Gastroesophageal sphincter (tissue), 4 donors: Measurements from ENCODE around the gene HSP90AA1. TPM values are rescaled to one million over a fixed set of nuclear protein-coding genes. Genes with fewer than 3 reads are reported as not detected.

ENCODE experiments used
- ATAC-seq: fragments of 150-250 bp; one replicate; pipeline ENCODE4 v1.9.1; 2016; ENCODE audit warnings: mild to moderate bottlenecking, moderate library complexity
- H3K27ac ChIP-seq, 4 donors: fragments of 200-600 bp; sonication (generic) in 3 of 4; 1 replicate in 3 of 4; 2 replicates in 1 of 4; pipeline ENCODE4 v1.5.1; 2016 to 2019
- H3K27me3 ChIP-seq: fragments of 200-600 bp; sonication (generic); one replicate; pipeline ENCODE4 v1.5.1; 2019
- H3K36me3 ChIP-seq, 2 donors: fragments of 200-600 bp; sonication (generic); one replicate each; pipeline ENCODE4 v1.5.1; 2019; ENCODE audit warnings: control low read depth in 1 of 2
- H3K4me1 ChIP-seq, 3 donors: fragments of 200-600 bp; sonication (generic); 1 replicate in 2 of 3; 2 replicates in 1 of 3; pipeline ENCODE4 v1.5.1; 2016 to 2019; ENCODE audit warnings: control low read depth in 2 of 3
- H3K4me3 ChIP-seq, 2 donors: fragments of 200-600 bp; sonication (generic); one replicate each; pipeline ENCODE4 v1.5.1; 2019; ENCODE audit warnings: mild to moderate bottlenecking in 1 of 2, moderate library complexity in 1 of 2
- H3K9me3 ChIP-seq, 3 donors: fragments of 200-600 bp; sonication (generic); one replicate each; pipeline ENCODE4 v1.5.1; 2017 to 2019; ENCODE audit warnings: control low read depth in 2 of 3
- EP300 ChIP-seq: sonication (generic); formaldehyde crosslinking; IDR thresholded peaks from one replicate; pipeline ENCODE4 v1.6.1; 2017; ENCODE audit warnings: antibody characterized with exemption, mild to moderate bottlenecking
- POLR2A ChIP-seq, 2 donors: fragments of 450-650 bp; IDR thresholded peaks; one replicate each; pipeline ENCODE4 v1.6.1; 2017; ENCODE audit warnings: antibody characterized with exemption in 2 of 2, mild to moderate bottlenecking in 2 of 2, moderate library complexity in 1 of 2
- POLR2AphosphoS5 ChIP-seq: sonication (generic); formaldehyde crosslinking; IDR thresholded peaks from one replicate; pipeline ENCODE4 v1.6.1; 2017; ENCODE audit warnings: antibody characterized with exemption
- WGBS, 2 donors: methylation state at CpG; one replicate each; pipeline ENCODE4 v1.1.5; 2018; ENCODE audit warnings: low coverage in 1 of 2; 5-methylcytosine and 5-hydroxymethylcytosine counted together
- total RNA-seq, 4 donors: library from RNA; depleted of rRNA; stranded (reverse); fragments of >200 nt; gene quantifications; one replicate each; pipeline ENCODE4 v1.1.0, GENCODE V29; 2016
- TF ChIP-seq, protein P1 (sequence below), 4 experiments: fragments of 200-600 bp in 2 of 4; fragments of 450-650 bp in 2 of 4; sonication (generic) in 1 of 4; IDR thresholded peaks; one replicate each; pipeline ENCODE4 v1.5.1; 2017 to 2019; ENCODE audit warnings: antibody characterized with exemption in 4 of 4, mild to moderate bottlenecking in 2 of 4, moderate library complexity in 2 of 4

HSP90AA1 gene
- total RNA-seq, 4 donors from 2014 or later: 421 to 585 (median 537) TPM

DNA sequence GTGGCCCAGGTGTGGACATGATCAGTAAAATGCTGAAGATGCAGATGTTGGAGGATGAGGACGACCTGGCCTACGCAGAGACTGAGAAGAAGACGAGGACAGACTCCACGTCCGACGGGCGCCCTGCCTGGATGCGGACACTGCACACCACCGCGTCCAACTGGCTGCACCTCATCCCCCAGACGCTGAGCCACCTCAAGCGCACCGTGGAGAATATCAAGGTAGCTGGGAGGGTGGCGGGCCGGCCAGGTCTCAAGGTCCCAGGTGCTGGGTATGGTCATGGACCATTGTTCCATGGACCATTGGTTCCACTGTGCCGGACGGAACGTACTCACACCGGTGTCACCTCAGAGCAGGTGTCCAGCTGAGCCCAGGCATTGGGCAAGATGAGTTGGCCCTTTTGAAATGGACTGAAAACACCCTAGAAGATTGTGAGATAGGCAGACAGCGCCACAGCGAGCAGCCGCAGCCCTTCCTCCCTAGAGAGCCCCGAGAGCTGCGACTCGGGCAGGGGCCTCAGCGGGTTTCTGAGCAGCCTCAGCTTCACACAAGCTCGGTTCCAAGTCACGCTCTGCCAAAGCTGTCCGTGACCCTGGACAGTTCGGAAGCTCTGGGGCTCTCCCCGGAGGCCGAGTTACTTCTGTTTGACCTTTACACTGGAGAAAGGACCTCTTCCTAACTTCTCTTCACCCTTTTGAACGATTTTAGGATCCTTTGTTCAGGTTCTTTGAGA lies 38.9 kb downstream of the HSP90AA1 start:
- Histone ChIP-seq H3K27me3 (no peaks in the 10 kb centered on the region), H3K4me3 (no peak overlapping the region), H3K36me3 (peaks cover 0 to 98% of the 10 kb centered on the region in 2 donors), H3K27ac (no peak overlapping the region), H3K9me3 (no peaks in the 10 kb centered on the region), H3K4me1 (peaks cover 0 to 51% (median 7%) of the 10 kb centered on the region in 3 donors)
- 81% methylated on average over 6 of the region's 33 CpGs; no CpG with 5 or more reads in 1 of the 2 donors for WGBS, 2 donors
- no peak for ATAC-seq
- TF ChIP-seq, protein P1, sequence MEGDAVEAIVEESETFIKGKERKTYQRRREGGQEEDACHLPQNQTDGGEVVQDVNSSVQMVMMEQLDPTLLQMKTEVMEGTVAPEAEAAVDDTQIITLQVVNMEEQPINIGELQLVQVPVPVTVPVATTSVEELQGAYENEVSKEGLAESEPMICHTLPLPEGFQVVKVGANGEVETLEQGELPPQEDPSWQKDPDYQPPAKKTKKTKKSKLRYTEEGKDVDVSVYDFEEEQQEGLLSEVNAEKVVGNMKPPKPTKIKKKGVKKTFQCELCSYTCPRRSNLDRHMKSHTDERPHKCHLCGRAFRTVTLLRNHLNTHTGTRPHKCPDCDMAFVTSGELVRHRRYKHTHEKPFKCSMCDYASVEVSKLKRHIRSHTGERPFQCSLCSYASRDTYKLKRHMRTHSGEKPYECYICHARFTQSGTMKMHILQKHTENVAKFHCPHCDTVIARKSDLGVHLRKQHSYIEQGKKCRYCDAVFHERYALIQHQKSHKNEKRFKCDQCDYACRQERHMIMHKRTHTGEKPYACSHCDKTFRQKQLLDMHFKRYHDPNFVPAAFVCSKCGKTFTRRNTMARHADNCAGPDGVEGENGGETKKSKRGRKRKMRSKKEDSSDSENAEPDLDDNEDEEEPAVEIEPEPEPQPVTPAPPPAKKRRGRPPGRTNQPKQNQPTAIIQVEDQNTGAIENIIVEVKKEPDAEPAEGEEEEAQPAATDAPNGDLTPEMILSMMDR (IDR thresholded peaks at IDR 0.05): no peak
- TF ChIP-seq EP300 (no peak), POLR2AphosphoS5 (no peak), POLR2A (IDR thresholded peaks at IDR 0.05) (no peak)

DNA sequence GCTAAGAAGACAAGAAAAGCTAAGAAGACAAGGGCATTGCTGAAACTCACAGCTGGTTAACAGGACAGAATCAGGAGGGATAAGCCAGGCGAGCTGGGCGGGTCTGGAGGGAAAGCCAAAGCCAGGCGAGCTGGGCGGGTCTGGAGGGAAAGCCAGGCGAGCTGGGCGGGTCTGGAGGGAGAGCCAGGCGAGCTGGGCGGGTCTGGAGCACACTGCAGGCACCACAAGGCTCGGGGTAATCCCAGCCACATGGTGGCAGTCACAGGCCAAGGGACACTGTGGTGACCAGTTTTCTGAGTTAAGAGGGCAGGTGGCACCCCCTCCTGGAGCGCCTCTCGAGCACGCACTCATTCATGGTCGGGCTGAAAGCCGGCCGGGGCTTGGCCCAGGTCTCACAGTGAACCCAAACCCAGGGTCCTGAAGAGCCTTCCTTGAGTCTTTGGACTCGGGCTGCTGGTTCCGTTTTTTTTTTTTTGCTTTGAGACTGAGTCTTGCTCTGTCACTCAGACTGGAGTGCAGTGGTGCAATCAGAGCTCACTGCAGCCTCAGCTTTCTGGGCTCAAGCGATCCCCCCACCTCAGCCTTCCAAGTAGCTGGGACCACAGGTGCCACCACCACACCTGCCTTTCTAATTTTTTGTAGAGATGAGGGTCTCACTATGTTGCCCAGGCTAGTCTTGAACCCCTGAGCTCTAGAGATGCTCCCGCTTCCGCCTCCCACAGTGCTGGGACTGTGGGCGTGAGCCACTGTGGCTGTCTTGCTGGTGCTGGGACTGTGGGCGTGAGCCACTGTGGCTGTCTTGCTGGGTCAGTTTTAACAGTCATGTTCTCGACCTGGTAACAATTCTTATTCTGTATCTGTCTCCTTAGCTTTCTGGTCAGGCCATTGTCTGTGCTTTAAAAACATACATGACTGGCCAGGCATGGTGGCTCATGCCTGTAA lies 40.2 kb downstream of the HSP90AA1 start:
- peaks cover 0 to 98% of the 10 kb centered on the region in 2 donors for H3K36me3 ChIP-seq
- H3K4me3 ChIP-seq: no peak overlapping the region
- TF ChIP-seq, protein P1 (IDR thresholded peaks at IDR 0.05): peak in 3 of 4 experiments; percentile 47 to 62 (median 60)
- no peak for TF ChIP-seq POLR2AphosphoS5
- peaks cover 0 to 54% (median 7%) of the 10 kb centered on the region in 3 donors for H3K4me1 ChIP-seq
- WGBS, 2 donors: 8 to 37% methylated on average over 10 to 23 of the region's 23 CpGs
- H3K27me3 ChIP-seq: no peaks in the 10 kb centered on the region
- peak; percentile 92 for ATAC-seq
- H3K27ac ChIP-seq: peak overlapping the region in 3 of 4 donors; percentile 26 to 55 (median 45)
- H3K9me3 ChIP-seq: no peaks in the 10 kb centered on the region

DNA sequence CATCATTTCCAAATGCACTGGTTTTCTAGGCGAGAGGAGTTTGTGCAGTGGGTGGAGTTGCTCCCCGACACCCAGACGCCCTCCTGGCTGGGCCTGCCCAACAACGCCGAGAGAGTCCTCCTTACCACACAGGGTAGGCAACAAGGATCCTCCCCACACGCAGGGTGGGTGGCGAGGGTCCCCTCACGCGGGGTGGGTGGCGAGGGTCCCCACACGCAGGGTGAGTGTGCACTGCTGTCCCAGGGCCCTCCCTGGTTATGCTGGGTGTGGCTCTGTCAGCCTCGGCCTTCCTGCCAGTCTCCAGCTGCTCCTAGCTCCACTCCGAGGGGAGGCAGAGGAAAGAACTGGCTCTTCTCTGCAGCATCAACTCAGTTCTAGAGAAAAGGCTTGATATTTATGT lies 42.3 kb downstream of the HSP90AA1 start:
- Histone ChIP-seq H3K9me3 (no peaks in the 10 kb centered on the region), H3K36me3 (peaks cover 4 to 98% of the 10 kb centered on the region in 2 donors), H3K27me3 (no peaks in the 10 kb centered on the region), H3K4me3 (no peak overlapping the region), H3K27ac (peak overlapping the region in 2 of 4 donors; percentile 64 to 69), H3K4me1 (peaks cover 0 to 38% (median 3%) of the 10 kb centered on the region in 3 donors)
- no peak for ATAC-seq
- WGBS, 2 donors: no CpG with 5 or more reads among the region's 13 CpGs
- TF ChIP-seq EP300: no peak
- no peak for TF ChIP-seq POLR2A (IDR thresholded peaks at IDR 0.05)
- TF ChIP-seq, protein P1 (IDR thresholded peaks at IDR 0.05): no peak
- no peak for TF ChIP-seq POLR2AphosphoS5

DNA sequence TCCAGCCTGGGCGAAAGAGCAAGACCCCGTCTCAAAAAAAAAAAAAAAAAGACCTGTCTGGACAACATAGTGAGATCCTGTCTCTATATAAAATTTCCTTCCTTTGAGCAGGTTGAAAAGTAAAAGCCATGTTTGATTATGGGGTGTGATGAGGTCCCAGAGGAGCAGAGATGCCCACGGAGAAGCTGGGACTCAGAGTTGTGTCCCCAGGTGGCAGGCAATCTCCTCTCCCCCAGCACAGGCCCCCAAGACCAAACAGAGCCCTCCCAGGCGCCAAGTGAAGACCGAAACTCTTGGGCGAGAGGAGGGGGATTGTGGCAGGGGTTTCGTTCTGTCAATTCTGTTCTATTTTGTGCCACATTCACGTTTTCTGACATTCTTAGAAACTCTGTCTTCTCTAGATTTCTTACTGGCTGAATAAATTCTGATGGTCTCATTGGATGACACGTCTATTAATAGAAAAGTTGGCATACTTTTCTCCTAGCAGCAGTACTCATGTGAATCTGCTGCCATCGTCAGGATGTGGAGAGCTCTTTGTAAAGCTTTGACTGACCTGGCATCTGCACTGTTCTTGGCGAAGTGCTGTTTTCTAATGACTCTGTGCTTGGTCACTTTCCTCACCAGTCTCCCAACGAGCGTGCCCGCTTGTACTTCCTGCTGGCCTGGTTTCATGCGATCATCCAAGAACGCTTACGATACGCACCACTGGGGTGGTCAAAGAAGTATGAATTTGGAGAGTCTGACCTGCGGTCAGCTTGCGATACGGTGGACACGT lies 43.4 kb downstream of the HSP90AA1 start:
- no peaks in the 10 kb centered on the region for H3K9me3 ChIP-seq
- H3K27me3 ChIP-seq: no peaks in the 10 kb centered on the region
- 71% methylated on average over 7 to 9 of the region's 22 CpGs for WGBS, 2 donors
- H3K4me3 ChIP-seq: no peak overlapping the region
- peaks cover 4 to 98% of the 10 kb centered on the region in 2 donors for H3K36me3 ChIP-seq
- TF ChIP-seq POLR2AphosphoS5 (no peak), POLR2A (IDR thresholded peaks at IDR 0.05) (no peak), EP300 (no peak)
- TF ChIP-seq, protein P1 (IDR thresholded peaks at IDR 0.05): no peak
- H3K27ac ChIP-seq: peak overlapping the region in 3 of 4 donors; percentile 66 to 69 (median 66)
- H3K4me1 ChIP-seq: peaks cover 0 to 38% (median 3%) of the 10 kb centered on the region in 3 donors
- ATAC-seq: peak; percentile 11
